Large intestine (tissue), 3 donors: ENCODE data around the gene GOLGA6L6. TPM values are rescaled to one million over a fixed set of nuclear protein-coding genes. Genes with fewer than 3 reads are reported as not detected.
"Not testable (repeated sequence)": the region's sequence is repeated elsewhere in the genome, so short reads cannot be mapped to it uniquely, and the experiment has no call there.

Experiments used
- DNase-seq, 2 donors: peaks; one replicate each; pipeline versions ENCODE4 v3.0.0 to v3.0.0-alpha.2; 2013
- H3K27ac ChIP-seq: one replicate; pipeline ENCODE4 v1.5.1; 2013; ENCODE audit warnings: low read length
- H3K27me3 ChIP-seq: 2 replicates; pipeline ENCODE4 v1.6.1; 2013; ENCODE audit warnings: low read length; ENCODE audit not compliant: control insufficient read depth, insufficient read depth
- H3K36me3 ChIP-seq: 2 replicates; pipeline ENCODE4 v1.6.1; 2013; ENCODE audit warnings: low read length; ENCODE audit not compliant: control insufficient read depth, insufficient read depth
- H3K4me1 ChIP-seq: one replicate; pipeline ENCODE4 v1.6.1; 2013; ENCODE audit warnings: low read length; ENCODE audit not compliant: control insufficient read depth, insufficient read depth
- H3K4me3 ChIP-seq: one replicate; pipeline ENCODE4 v1.5.1; 2013; ENCODE audit warnings: low read length
- H3K9me3 ChIP-seq: one replicate; pipeline ENCODE4 v1.6.1; 2013; ENCODE audit warnings: mild to moderate bottlenecking, low read depth, low read length, moderate library complexity; ENCODE audit not compliant: control insufficient read depth
- WGBS: methylation state at CpG from one replicate; pipeline ENCODE4 v1.1.5; 2013; ENCODE audit warnings: low lambda C conversion rate; ENCODE audit not compliant: insufficient coverage; 5-methylcytosine and 5-hydroxymethylcytosine counted together
- polyA plus RNA-seq: library from polyadenylated mRNA; unstranded; fragments of 120-200 nt; gene quantifications from one replicate; pipeline ENCODE4 v1.2.1, GENCODE V29; 2013

Gene GOLGA6L6
- polyA plus RNA-seq, 1 donor, result not detected

DNA sequence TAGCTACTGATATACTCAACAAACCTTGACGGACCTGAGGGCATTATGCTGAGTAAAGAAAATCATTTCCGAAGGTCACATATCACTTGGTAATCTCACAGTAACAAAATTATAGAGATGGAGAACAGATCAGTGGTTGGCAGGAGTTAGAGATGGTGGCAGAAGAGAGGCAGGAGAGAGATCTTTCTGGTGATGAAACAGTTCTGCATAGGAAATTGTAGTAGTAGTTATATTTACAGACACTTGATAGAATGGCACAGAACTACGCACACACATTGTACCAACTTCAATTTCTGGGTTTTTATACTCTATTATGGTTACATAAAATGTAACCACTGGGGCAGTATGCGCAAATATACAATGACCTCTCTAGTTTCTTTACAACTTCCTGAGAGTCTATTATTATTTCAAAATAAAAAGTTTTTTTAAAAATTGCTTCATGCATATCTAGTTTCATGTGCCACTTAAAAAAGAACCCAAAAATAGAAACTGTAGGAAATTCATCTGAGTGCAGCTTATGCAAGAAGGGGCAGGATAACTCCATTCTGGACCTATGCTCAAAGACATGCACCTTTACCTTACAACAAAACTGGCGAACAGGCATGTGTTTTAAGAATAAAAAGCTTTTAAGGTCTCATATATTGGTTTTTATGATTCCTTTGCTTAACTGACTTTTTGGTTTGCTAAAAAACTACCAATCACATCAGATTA lies 39.9 kb downstream of the GOLGA6L6 start:
- not testable (repeated sequence) for H3K4me3 ChIP-seq, H3K27ac ChIP-seq, H3K27me3 ChIP-seq, DNase-seq, H3K36me3 ChIP-seq, H3K4me1 ChIP-seq, H3K9me3 ChIP-seq
- no CpG with 5 or more reads among the region's 5 CpGs for WGBS

DNA sequence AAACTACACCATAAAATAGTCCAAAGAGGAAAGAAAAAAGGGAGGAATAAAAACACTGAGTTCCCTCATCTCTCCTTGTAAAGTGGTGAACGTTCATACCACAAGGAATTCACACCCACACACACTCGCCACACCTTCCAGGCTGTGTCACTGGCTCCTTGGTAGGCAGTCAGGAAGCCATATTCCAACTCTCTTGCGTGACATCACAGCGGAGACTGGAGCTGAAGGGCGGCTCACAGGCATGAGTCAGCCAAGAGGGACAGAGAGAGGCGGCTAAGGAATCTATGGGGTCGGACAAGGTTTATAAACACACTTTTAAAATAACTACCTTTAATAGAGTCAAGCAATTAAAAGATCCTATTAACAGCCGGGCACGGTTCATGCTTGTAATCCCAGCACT lies 43.8 kb downstream of the GOLGA6L6 start:
- H3K4me1 ChIP-seq, H3K27me3 ChIP-seq, H3K9me3 ChIP-seq, H3K4me3 ChIP-seq, H3K36me3 ChIP-seq, H3K27ac ChIP-seq, DNase-seq: not testable (repeated sequence)
- WGBS, result no CpG with 5 or more reads among the region's 9 CpGs

DNA sequence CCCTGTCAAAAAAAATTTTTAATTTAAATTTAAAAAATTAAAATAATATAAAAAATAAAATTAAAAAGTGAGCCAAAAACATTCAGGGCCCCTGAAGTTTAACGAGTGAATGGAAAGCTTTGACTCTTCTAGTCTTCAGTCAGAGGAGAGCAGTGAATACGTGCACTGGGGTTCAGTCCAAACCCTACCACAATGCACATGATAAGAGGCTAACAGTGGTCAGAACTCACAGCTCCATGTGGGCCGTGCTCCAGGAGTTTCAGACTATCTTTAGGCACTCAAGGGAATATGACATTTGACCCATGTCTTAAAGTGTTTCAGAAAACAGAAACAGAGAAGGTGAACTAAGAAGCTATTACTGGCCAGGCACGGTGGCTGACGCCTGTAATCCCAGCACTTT lies 48.6 kb downstream of the GOLGA6L6 start:
- no CpG with 5 or more reads among the region's 5 CpGs for WGBS
- H3K4me1 ChIP-seq, H3K27ac ChIP-seq, H3K36me3 ChIP-seq, H3K9me3 ChIP-seq, H3K27me3 ChIP-seq, H3K4me3 ChIP-seq, DNase-seq: not testable (repeated sequence)

DNA sequence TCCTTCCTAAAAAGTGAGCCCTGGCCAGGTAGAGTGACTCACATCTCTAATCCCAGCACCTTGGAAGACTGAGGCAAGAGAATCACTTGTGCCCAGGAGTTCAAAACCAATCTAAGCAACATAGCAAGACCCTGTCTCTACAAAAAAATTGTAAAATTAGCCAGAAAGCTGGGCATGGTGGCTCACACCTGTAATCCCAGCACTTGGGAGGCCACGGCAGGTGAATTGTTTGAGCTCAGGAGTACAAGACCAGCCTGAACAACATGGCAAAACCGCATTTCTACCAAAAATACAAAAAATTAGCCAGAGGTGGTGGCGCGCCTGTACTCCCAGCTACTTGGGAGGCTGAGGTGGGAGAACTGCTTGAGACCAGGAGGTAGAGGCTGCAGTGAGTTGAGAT lies 49.0 kb downstream of the GOLGA6L6 start:
- H3K4me3 ChIP-seq, H3K27me3 ChIP-seq, DNase-seq, H3K27ac ChIP-seq, H3K4me1 ChIP-seq, H3K36me3 ChIP-seq, H3K9me3 ChIP-seq: not testable (repeated sequence)
- no CpG with 5 or more reads among the region's 4 CpGs for WGBS

DNA sequence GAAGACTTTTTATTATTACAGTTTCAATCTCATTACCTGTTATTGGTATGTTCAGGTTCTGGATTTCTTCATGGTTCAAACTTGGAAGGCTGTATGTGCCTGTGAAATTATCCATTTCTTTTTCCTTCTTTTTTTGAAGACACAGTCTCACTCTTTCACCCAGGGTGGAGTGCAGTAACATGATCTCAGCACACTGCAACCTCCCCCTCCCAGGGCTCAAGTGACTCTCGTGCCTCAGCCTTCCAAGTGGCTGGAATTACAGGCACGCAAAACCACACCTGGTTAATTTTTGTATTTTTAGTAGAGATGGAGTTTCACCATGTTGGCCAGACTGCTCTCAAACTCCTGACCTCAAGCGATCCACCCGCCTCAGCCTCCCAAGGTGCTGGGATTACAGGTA lies 52.3 kb downstream of the GOLGA6L6 start:
- not testable (repeated sequence) for H3K27me3 ChIP-seq, H3K36me3 ChIP-seq, DNase-seq, H3K4me3 ChIP-seq, H3K9me3 ChIP-seq, H3K27ac ChIP-seq, H3K4me1 ChIP-seq
- no CpG with 5 or more reads among the region's 4 CpGs for whole genome bisulfite sequencing
